Measurements from ENCODE around the gene LDLRAD3.
"Not testable (repeated sequence)": the region's sequence is repeated elsewhere in the genome, so short reads cannot be mapped to it uniquely, and the experiment has no call there.

The LDLRAD3 gene

GRCh38 chr11:36186340-36187175, 242.7 kb downstream of the LDLRAD3 start:
- DNase-seq: no peak

DNA sequence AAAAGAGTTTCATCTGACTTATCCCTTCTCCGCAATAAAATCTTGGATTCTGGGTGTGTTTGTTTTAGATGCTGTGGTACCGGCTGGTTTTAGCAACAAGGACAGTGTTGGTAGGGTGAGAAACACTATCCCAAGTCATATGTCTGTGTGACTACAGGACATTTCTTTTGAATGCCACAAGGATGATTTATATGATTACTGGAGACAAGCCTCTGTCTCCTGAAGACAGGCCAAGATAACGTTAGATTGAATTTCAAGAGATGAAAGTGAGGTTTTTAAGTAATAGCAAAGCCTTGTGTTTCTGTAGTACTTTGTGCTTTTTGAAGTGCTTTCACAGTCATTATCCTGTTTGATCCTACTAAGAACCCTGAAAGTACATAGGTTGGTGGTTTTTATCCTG, 243.8 kb downstream of the LDLRAD3 start:
- no peak for DNase-seq

DNA sequence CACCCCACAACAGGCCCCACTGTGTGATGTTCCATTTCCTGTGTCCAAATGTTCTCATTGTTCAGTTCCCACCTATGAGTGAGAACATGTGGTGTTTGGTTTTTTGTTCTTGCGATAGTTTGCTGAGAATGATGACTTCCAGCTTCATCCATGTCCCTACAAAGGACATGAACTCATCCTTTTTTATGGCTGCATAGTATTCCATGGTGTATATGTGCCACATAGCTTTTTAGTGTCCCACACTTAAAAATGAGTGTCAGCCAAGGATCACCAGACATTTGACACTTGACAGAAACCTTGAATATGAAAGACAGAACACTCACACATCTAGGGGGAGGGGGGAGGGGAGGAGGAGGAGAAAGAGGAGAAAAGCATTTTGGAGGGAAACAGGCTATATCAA, 245.9 kb downstream of the LDLRAD3 start:
- not testable (repeated sequence) for DNase-seq

GRCh38 chr11:36191941-36192340, 248.1 kb downstream of the LDLRAD3 start:
- DNase-seq: no peak

- DNase-seq: no peak
These were observed 248.8 kb downstream of the LDLRAD3 start for GRCh38 chr11:36192425-36193289.

GRCh38 chr11:36193290-36193619, 249.4 kb downstream of the LDLRAD3 start:
- no peak for DNase-seq

DNA sequence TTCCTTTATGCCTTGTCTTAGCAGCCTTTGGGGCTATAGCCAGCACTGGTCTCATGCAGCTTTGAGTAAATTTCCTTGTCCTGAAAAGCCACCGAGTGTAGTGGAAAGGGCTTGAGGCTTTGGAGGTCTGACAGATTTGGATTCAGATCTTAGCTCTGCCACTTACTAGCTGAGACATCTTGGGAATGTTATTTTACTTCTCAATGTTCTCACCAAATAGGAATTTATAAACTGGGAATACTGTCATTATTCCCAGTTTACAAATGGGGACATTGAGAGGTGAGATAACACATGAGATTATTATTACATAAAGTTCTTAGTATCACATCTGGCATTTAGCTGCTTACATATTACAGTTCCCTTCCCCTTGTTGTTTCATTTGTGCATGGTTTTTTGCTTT, 249.9 kb downstream of the LDLRAD3 start:
- no peak for DNase-seq

GRCh38 chr11:36195496-36196354, 251.9 kb downstream of the LDLRAD3 start:
- DNase-seq: no peak

GRCh38 chr11:36196411-36196998, 252.6 kb downstream of the LDLRAD3 start:
- DNase-seq: no peak

- DNase-seq: no peak
These were observed 257.5 kb downstream of the LDLRAD3 start for GRCh38 chr11:36201411-36201810.

DNA sequence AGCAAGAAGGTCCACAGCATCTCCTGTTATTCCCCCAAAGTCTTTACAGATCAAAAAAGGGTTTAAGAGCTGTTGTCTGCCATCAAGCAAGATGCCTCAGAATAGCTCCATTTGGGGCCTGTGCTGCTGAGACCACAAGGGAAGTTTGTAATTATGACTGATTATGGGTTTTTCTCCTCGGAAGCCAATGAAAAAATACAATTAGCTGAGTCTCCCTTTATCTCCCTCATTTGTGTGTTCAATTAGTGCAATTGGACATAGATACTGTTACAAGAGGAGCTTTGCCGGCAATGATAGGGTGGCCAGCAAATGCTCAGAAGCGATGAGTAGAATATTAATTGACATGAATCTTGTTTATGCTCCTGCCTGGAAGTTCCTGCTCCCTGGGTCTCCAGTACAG, 261.7 kb downstream of the LDLRAD3 start:
- DNase-seq: no peak

- no peak for DNase-seq
These were observed 266.7 kb downstream of the LDLRAD3 start for GRCh38 chr11:36210529-36210928.

DNA sequence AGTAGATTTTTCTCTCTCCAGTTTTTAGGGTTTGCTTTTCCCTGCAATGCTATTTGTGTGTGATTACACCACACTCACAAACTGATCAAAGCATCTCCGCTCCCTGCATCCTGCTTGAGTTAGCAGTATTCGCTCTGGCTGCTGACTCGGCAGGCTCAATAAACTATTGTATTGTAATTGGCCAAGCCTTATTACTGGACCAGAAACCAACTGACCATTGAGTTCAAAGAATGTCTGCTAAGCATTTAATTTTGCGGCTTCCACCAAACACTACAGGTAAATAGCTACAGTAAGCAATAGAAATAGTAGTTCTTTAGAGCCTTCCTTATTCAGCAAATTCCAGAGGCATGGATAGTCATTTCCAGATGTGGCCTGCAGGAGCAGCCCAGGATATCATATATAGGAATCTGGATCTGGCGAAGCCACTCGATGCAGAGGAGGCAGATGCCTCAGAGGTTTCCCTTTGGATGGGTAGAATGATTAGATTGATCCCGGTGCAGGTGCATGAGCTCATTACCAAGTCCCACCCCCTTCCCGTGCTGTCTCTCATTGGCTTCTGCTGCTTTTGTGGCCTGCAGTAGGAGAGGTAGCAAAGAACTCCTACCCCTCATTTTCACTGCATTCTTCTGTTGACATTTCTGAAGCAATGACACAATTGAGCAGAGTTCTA, 268.0 kb downstream of the LDLRAD3 start:
- DNase-seq: no peak

DNA sequence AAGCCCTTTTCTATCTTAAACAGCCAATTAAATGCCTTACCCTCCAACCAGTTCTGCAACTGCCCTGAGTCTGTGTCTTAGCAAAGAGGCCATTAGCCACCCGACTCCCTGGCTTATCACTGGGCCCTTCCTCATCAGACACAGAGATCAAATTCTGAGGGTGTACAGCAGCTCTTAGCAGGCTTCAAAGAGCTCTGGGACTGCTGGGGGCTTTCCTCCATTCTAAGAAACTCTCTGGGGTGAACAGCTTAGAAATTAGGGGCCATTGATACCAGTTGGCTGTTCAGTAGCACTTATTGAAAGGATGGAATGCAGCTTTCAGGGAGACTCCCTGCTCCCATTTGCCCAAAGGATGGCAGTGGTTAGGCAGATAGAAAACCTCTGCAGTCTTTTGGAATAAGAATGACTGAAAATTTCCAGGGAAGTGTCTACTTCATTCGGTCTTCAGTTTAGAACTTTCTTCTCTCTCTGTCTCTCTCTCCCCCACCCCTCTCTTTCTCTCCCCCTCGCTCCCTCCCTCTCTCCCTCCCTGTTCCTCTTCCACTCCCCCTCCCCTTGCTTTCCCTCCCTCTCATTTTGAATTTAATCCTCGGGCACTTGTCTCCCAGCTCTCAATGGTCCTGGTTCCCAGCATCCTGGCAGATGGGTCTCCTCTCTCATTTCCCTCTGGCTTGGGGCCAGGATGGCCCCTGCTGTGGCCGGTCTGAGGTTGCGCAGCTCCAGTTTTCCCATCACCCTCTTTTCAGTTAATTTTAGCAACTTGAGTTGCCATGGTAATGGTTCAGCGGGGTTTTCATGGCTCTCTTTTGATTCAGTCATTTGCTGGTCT, 268.9 kb downstream of the LDLRAD3 start:
- no peak for DNase-seq

- DNase-seq: no peak
These were observed 269.6 kb downstream of the LDLRAD3 start for GRCh38 chr11:36213393-36213840.

DNA sequence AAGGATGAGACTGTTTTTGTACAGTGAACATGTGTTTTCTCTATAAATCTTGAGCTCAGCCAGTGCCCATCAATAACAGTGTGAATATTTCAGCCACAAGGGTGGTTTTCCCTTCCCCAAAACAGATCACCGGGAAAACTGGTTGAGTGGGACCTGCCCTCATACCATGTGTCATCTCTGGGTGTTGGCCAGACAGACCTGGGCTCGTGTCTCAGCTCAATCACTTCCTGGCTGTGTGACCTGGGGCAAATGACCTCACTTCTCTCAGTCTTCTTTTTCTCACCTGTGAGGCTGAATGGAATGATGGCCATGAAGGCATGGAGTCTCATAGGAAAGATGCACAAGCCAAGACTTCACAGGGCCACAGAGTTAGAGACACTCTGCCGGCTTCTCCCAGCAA, 270.6 kb downstream of the LDLRAD3 start:
- DNase-seq: no peak

DNA sequence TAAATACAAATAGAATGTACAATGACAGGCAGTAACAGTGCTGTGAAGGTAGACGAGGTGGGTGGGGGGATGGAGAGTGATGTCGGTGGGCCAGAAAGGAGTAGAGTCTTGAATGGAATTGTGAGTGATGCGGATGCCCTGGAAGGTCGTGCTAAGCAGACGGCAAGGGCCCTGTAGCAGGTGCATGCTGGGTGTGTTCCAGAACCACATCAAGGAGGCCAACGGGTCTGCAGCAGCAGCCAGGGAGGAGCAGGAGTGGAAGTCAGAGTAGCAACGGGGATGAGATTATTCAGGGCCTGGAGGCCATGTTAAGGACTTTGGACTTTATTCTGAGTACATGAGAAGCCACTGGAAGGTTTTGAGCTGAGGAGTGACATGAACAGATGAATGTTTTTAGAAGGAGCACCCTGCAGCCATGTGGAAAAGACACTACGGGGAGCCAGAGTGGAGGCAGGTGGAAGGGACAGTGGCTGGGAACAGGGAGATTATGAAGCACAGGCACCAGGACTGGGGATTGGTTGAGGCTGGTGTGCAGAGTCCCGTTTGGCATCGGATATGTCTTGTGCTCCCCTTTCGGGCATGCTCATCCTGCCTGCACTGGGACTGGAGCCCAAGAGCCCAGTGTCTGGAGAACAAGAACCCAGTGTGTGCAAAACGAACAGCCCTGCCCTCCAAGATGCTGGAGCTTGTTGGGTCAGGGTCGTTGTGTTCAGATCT, 271.3 kb downstream of the LDLRAD3 start:
- no peak for DNase-seq

GRCh38 chr11:36215693-36216060, 271.8 kb downstream of the LDLRAD3 start:
- no peak for DNase-seq

- no peak for DNase-seq
These were observed 272.3 kb downstream of the LDLRAD3 start for GRCh38 chr11:36216061-36216615.

DNA sequence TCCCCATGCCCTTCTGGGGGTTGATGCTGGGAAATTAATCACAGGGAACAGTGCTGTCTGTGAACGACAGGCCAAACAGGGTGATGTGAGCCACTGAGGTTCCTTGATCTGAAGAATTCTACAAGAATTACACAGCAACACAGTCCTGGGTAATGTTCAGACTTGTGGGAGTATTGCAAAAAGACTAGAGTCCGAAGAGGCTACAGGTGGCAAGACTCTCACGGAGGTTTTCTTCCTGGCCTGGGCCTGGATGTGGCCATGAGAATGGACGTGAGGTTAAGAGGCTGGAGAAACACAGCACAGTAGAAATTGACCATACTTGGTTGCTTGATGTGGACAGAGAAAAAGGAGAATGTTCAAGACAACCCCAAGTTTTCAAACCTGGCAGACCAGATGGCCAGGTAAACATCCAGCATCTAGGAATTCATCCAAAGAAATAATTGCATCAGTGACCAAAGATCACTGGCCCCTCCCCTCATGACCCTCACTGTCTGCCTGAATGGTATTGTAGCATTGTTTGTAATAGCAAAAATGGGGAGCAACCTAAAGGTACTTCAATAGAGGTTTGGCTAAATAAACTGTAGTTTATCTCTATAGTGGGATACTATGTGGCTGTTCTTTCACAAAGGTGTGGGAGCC, 274.5 kb downstream of the LDLRAD3 start:
- no peak for DNase-seq
